Measurements from ENCODE around the gene IL11.

IL11 gene

GRCh38 chr19:55390461-55390880, 20.2 kb upstream of the IL11 start (continued):
- no peak for TF ChIP-seq BACH2 (CRISPR knock-in tag; IDR thresholded peaks at IDR 0.05; ENCODE audit: borderline replicate concordance)
- TF ChIP-seq ZNF8 (CRISPR knock-in tag; IDR thresholded peaks at IDR 0.05), result no peak

GRCh38 chr19:55389386-55390317, 19.4 kb upstream of the IL11 start:
- TF ChIP-seq OSR1 (CRISPR knock-in tag; IDR thresholded peaks at IDR 0.05) (no peak), ZNF70 (CRISPR knock-in tag; IDR thresholded peaks at IDR 0.05) (no peak), CSDC2 (CRISPR knock-in tag; IDR thresholded peaks at IDR 0.05) (no peak), RARB (CRISPR knock-in tag; IDR thresholded peaks at IDR 0.05) (no peak), ZNF565 (CRISPR knock-in tag; conservative IDR thresholded peaks at IDR 0.05; ENCODE audit: low read depth) (no peak), PPARA (CRISPR knock-in tag; IDR thresholded peaks at IDR 0.05; ENCODE audit: borderline replicate concordance) (no peak), CREB5 (CRISPR knock-in tag; IDR thresholded peaks at IDR 0.05; ENCODE audit: low read depth) (no peak), ZNF8 (CRISPR knock-in tag; IDR thresholded peaks at IDR 0.05) (no peak), TSHZ2 (CRISPR knock-in tag; IDR thresholded peaks at IDR 0.05) (no peak), ZFP3 (CRISPR knock-in tag; IDR thresholded peaks at IDR 0.05) (no peak), ESRRG (CRISPR knock-in tag; IDR thresholded peaks at IDR 0.05) (no peak), ZC3H10 (CRISPR knock-in tag; IDR thresholded peaks at IDR 0.05) (no peak), ZFP30 (CRISPR knock-in tag; IDR thresholded peaks at IDR 0.05) (no peak)
- no peak for ATAC-seq

GRCh38 chr19:55387736-55388497, 17.7 kb upstream of the IL11 start:
- ATAC-seq, result no peak
- no peak for TF ChIP-seq ZNF70 (CRISPR knock-in tag; IDR thresholded peaks at IDR 0.05)

- ATAC-seq, result no peak
- no peak for TF ChIP-seq PATZ1 (CRISPR knock-in tag; IDR thresholded peaks at IDR 0.05; ENCODE audit: borderline replicate concordance)
- TF ChIP-seq OSR1 (CRISPR knock-in tag; IDR thresholded peaks at IDR 0.05), result no peak
- no peak for TF ChIP-seq RARB (CRISPR knock-in tag; IDR thresholded peaks at IDR 0.05)
- no peak for TF ChIP-seq GLIS3 (CRISPR knock-in tag; IDR thresholded peaks at IDR 0.05)
- TF ChIP-seq CSDC2 (CRISPR knock-in tag; IDR thresholded peaks at IDR 0.05), result no peak
- TF ChIP-seq TSHZ2 (CRISPR knock-in tag; IDR thresholded peaks at IDR 0.05), result no peak
These were observed 16.3 kb upstream of the IL11 start for GRCh38 chr19:55386493-55386971.
